GM12878 (cell line): ENCODE data around the gene ZNF548. TPM values are rescaled to one million over a fixed set of nuclear protein-coding genes. Genes with fewer than 3 reads are reported as not detected.

Experiments
- BACH1 ChIP-seq: fragments of 450-650 bp; IDR thresholded peaks from 2 replicates; pipeline ENCODE4 v1.6.1; 2017; ENCODE audit warnings: mild to moderate bottlenecking, borderline replicate concordance
- BRCA1 ChIP-seq: IDR thresholded peaks from 2 replicates; pipeline ENCODE4 v1.6.1; 2011; ENCODE audit warnings: low read depth, low read length, improper control_type of control experiment
- CUX1 ChIP-seq: IDR thresholded peaks from 2 replicates; pipeline ENCODE4 v1.6.1; 2012; ENCODE audit warnings: improper control_type of control experiment, low read depth, low read length; ENCODE audit not compliant: insufficient replicate concordance
- FOXM1 ChIP-seq: IDR thresholded peaks from 2 replicates; pipeline ENCODE4 v1.6.1; 2012; ENCODE audit warnings: low read depth, mild to moderate bottlenecking, inconsistent platforms, low read length, moderate library complexity
- IKZF1 ChIP-seq: fragments of 450-650 bp; conservative IDR thresholded peaks from 2 replicates; pipeline ENCODE4 v1.6.1; 2017; ENCODE audit warnings: antibody characterized with exemption, mild to moderate bottlenecking
- IRF4 ChIP-seq: IDR thresholded peaks from 2 replicates; pipeline ENCODE4 v1.6.1; 2011; ENCODE audit warnings: low read depth, low read length
- JUNB ChIP-seq: IDR thresholded peaks from 2 replicates; pipeline ENCODE4 v1.6.1; 2016; ENCODE audit warnings: antibody characterized with exemption, mild to moderate bottlenecking
- LARP7 ChIP-seq: fragments of 450-650 bp; IDR thresholded peaks from 2 replicates; pipeline ENCODE4 v1.6.1; 2017; ENCODE audit warnings: mild to moderate bottlenecking
- MEF2B ChIP-seq: fragments of 450-650 bp; IDR thresholded peaks from 2 replicates; pipeline ENCODE4 v1.6.1; 2018; ENCODE audit warnings: mild to moderate bottlenecking, moderate library complexity; ENCODE audit not compliant: partially characterized antibody, poor library complexity, severe bottlenecking
- MTA3 ChIP-seq: IDR thresholded peaks from 2 replicates; pipeline ENCODE4 v1.6.1; 2012; ENCODE audit warnings: low read length, inconsistent platforms, borderline replicate concordance
- PML ChIP-seq: IDR thresholded peaks from 2 replicates; pipeline ENCODE4 v1.6.1; 2012; ENCODE audit warnings: low read length, inconsistent platforms
- RB1 ChIP-seq: fragments of 450-650 bp; formaldehyde crosslinking; IDR thresholded peaks from 2 replicates; pipeline ENCODE4 v1.6.1; 2017; ENCODE audit warnings: mild to moderate bottlenecking, borderline replicate concordance
- USF1 ChIP-seq: IDR thresholded peaks from 2 replicates; pipeline ENCODE4 v1.6.1; 2011; ENCODE audit warnings: borderline replicate concordance, low read depth, mild to moderate bottlenecking, moderate library complexity, mixed read lengths, low read length; ENCODE audit not compliant: insufficient read depth; ENCODE audit errors: extremely low read length
- ZNF24 ChIP-seq: fragments of 450-650 bp; IDR thresholded peaks from 2 replicates; pipeline ENCODE4 v1.6.1; 2017; ENCODE audit warnings: antibody characterized with exemption, mild to moderate bottlenecking
- ZSCAN29 ChIP-seq: fragments of 450-650 bp; IDR thresholded peaks from 2 replicates; pipeline ENCODE4 v1.6.1; 2017; ENCODE audit warnings: mild to moderate bottlenecking, moderate library complexity
- polyA plus RNA-seq, 11 experiments: library from polyadenylated mRNA; depleted of rRNA in 4 of 11; unstranded in 6 of 11; stranded (reverse) in 5 of 11; fragments of >200 nt; fragmentation: Nextera tagmentation in 4 of 11; fragmentation: Illumina TruSeq in 1 of 11; extraction: Ambion mirVana in 4 of 11; extraction: Trizol in 1 of 11; gene quantifications; 1 replicate in 1 of 11; 2 replicates in 10 of 11; pipeline versions ENCODE4 v1.2.1 to v1.2.3, GENCODE V29; 2011 to 2016; ENCODE audit warnings: inconsistent platforms in 2 of 11, missing spikeins in 2 of 11, low read depth in 1 of 11
- total RNA-seq, 4 experiments: library from RNA; depleted of rRNA in 3 of 4; stranded (reverse); fragments of >200 nt in 3 of 4; fragmentation: Illumina TruSeq in 1 of 4; extraction: Trizol in 1 of 4; gene quantifications; 2 replicates each; pipeline versions ENCODE4 v1.2.1 to v1.2.3, GENCODE V29; 2013 to 2021
- TF ChIP-seq, protein P1 (sequence below): IDR thresholded peaks from 2 replicates; pipeline ENCODE4 v1.6.1; 2011; ENCODE audit warnings: borderline replicate concordance, low read depth, mild to moderate bottlenecking, moderate library complexity, low read length; ENCODE audit not compliant: insufficient read depth, poor library complexity, severe bottlenecking
- TF ChIP-seq, protein P2 (sequence below): IDR thresholded peaks from 2 replicates; pipeline ENCODE4 v1.6.1; 2011; ENCODE audit warnings: low read depth, low read length, improper control_type of control experiment, borderline replicate concordance
- TF ChIP-seq, protein P3 (sequence below): IDR thresholded peaks from 2 replicates; pipeline ENCODE4 v1.6.1; 2012; ENCODE audit warnings: low read depth, low read length, improper control_type of control experiment

Gene ZNF548
- total and polyA plus RNA-seq, 10 of the 15 experiments (the other 5 are each of a cell fraction or from before 2014, with no cell fraction given) = 3.9 to 44.8 (median 16.5) TPM

GRCh38 chr19:57350877-57351805 is 38.5 kb upstream of the ZNF548 start, which contains the start of gene ZNF304 (continued):
- TF ChIP-seq BACH1 (no peak), LARP7 (no peak), ZSCAN29 (no peak), MTA3 (no peak), JUNB (no peak), USF1 (no peak), IRF4 (no peak), BRCA1 (no peak), FOXM1 (no peak), PML (no peak), MEF2B (no peak), IKZF1 (peak; percentile 87), CUX1 (no peak), RB1 (no peak), ZNF24 (no peak)
- TF ChIP-seq, protein P1, sequence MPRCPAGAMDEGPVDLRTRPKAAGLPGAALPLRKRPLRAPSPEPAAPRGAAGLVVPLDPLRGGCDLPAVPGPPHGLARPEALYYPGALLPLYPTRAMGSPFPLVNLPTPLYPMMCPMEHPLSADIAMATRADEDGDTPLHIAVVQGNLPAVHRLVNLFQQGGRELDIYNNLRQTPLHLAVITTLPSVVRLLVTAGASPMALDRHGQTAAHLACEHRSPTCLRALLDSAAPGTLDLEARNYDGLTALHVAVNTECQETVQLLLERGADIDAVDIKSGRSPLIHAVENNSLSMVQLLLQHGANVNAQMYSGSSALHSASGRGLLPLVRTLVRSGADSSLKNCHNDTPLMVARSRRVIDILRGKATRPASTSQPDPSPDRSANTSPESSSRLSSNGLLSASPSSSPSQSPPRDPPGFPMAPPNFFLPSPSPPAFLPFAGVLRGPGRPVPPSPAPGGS = no peak
- TF ChIP-seq, protein P2, sequence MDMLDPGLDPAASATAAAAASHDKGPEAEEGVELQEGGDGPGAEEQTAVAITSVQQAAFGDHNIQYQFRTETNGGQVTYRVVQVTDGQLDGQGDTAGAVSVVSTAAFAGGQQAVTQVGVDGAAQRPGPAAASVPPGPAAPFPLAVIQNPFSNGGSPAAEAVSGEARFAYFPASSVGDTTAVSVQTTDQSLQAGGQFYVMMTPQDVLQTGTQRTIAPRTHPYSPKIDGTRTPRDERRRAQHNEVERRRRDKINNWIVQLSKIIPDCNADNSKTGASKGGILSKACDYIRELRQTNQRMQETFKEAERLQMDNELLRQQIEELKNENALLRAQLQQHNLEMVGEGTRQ = no peak
- TF ChIP-seq, protein P3, sequence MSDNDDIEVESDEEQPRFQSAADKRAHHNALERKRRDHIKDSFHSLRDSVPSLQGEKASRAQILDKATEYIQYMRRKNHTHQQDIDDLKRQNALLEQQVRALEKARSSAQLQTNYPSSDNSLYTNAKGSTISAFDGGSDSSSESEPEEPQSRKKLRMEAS = no peak
